ENCODE data around the gene DISC1. TPM values are rescaled to one million over a fixed set of nuclear protein-coding genes. Genes with fewer than 3 reads are reported as not detected.

The DISC1 gene
- total and polyA plus RNA-seq, 2 experiments from 2014 or later = 2.1 to 6.5 TPM

DNA sequence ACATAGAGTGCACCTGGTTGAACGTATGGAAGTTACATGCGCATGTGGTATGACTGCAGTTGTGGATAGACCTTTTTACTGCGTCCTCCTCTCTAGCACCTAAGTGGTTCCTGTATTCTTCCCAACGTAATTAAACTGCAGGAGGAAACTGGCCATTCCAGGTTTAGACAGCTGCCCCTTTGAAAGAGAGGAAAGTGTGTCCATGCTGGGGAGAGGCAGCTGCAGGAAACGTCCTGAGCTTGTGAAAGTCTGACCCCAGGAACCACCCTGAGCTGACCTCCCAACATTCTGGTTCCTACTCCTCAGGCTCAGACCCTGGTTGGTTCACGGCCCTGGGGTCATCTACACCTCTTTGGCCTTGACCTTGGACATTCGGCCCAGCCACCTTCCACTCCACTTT, 309.3 kb downstream of the DISC1 start:
- DNase-seq (ENCODE audit: low spot score) (no peak), ATAC-seq (no peak)
- peaks cover 9% of the 10 kb centered on the region; the same call in 2 of the 3 replicates for H3K36me3 Mint-ChIP-seq (ENCODE audit: low read depth)
- no peak overlapping the region for H3K27ac Mint-ChIP-seq
- H3K27me3 Mint-ChIP-seq (ENCODE audit: insufficient read depth, low read depth, poor library complexity) = peaks cover 4% of the 10 kb centered on the region
- Histone ChIP-seq H3K27me3 (ENCODE audit: insufficient read depth) (no peaks in the 10 kb centered on the region), H3K4me2 (no peak overlapping the region), H3K9me2 (ENCODE audit: insufficient read depth) (peaks cover 24% of the 10 kb centered on the region), H2AFZ (no peak overlapping the region), H3K4me1 (ENCODE audit: insufficient read depth) (no peaks in the 10 kb centered on the region; the same call in 1 of the 2 replicates), H3K79me2 (replicated peaks; ENCODE audit: insufficient read depth) (no peaks in the 10 kb centered on the region), H3K36me3 (ENCODE audit: insufficient read depth) (0 out of 2 replicates have a peak, but pooled peaks cover 6% of the 10 kb centered on the region), H3K4me3 (no peak overlapping the region), H4K20me1 (replicated peaks; ENCODE audit: insufficient read depth) (no peaks in the 10 kb centered on the region), H3F3A (replicated peaks; ENCODE audit: low read depth) (no peaks in the 10 kb centered on the region), H3K27ac (ENCODE audit: low read depth) (no peak overlapping the region)
- H3K4me3 Mint-ChIP-seq = no peak overlapping the region
- H3K4me1 Mint-ChIP-seq = peaks cover 16% of the 10 kb centered on the region; the same call in 2 of the 3 replicates
- H3K9me3 Mint-ChIP-seq = peaks cover 10% of the 10 kb centered on the region; the same call in 2 of the 3 replicates
- TF ChIP-seq, protein P1, sequence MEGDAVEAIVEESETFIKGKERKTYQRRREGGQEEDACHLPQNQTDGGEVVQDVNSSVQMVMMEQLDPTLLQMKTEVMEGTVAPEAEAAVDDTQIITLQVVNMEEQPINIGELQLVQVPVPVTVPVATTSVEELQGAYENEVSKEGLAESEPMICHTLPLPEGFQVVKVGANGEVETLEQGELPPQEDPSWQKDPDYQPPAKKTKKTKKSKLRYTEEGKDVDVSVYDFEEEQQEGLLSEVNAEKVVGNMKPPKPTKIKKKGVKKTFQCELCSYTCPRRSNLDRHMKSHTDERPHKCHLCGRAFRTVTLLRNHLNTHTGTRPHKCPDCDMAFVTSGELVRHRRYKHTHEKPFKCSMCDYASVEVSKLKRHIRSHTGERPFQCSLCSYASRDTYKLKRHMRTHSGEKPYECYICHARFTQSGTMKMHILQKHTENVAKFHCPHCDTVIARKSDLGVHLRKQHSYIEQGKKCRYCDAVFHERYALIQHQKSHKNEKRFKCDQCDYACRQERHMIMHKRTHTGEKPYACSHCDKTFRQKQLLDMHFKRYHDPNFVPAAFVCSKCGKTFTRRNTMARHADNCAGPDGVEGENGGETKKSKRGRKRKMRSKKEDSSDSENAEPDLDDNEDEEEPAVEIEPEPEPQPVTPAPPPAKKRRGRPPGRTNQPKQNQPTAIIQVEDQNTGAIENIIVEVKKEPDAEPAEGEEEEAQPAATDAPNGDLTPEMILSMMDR (conservative IDR thresholded peaks at IDR 0.05; ENCODE audit: low read depth in 2 of 2) = no peak
- TF ChIP-seq, protein P2, sequence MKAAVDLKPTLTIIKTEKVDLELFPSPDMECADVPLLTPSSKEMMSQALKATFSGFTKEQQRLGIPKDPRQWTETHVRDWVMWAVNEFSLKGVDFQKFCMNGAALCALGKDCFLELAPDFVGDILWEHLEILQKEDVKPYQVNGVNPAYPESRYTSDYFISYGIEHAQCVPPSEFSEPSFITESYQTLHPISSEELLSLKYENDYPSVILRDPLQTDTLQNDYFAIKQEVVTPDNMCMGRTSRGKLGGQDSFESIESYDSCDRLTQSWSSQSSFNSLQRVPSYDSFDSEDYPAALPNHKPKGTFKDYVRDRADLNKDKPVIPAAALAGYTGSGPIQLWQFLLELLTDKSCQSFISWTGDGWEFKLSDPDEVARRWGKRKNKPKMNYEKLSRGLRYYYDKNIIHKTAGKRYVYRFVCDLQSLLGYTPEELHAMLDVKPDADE (IDR thresholded peaks at IDR 0.05) = no peak
- no peak for TF ChIP-seq EZH2 (IDR thresholded peaks at IDR 0.05; ENCODE audit: low read depth, unreplicated experiment)
- no peak for TF ChIP-seq NANOG (IDR thresholded peaks at IDR 0.05; ENCODE audit: borderline replicate concordance)
- TF ChIP-seq POLR2AphosphoS5 (IDR thresholded peaks at IDR 0.05; ENCODE audit: low read depth) = no peak
- TF ChIP-seq ZNF114 (CRISPR knock-in tag; IDR thresholded peaks at IDR 0.05) = no peak
- TF ChIP-seq, protein P3, sequence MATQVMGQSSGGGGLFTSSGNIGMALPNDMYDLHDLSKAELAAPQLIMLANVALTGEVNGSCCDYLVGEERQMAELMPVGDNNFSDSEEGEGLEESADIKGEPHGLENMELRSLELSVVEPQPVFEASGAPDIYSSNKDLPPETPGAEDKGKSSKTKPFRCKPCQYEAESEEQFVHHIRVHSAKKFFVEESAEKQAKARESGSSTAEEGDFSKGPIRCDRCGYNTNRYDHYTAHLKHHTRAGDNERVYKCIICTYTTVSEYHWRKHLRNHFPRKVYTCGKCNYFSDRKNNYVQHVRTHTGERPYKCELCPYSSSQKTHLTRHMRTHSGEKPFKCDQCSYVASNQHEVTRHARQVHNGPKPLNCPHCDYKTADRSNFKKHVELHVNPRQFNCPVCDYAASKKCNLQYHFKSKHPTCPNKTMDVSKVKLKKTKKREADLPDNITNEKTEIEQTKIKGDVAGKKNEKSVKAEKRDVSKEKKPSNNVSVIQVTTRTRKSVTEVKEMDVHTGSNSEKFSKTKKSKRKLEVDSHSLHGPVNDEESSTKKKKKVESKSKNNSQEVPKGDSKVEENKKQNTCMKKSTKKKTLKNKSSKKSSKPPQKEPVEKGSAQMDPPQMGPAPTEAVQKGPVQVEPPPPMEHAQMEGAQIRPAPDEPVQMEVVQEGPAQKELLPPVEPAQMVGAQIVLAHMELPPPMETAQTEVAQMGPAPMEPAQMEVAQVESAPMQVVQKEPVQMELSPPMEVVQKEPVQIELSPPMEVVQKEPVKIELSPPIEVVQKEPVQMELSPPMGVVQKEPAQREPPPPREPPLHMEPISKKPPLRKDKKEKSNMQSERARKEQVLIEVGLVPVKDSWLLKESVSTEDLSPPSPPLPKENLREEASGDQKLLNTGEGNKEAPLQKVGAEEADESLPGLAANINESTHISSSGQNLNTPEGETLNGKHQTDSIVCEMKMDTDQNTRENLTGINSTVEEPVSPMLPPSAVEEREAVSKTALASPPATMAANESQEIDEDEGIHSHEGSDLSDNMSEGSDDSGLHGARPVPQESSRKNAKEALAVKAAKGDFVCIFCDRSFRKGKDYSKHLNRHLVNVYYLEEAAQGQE (IDR thresholded peaks at IDR 0.05; ENCODE audit: unreplicated experiment) = no peak
- TF ChIP-seq ZNF331 (CRISPR knock-in tag; IDR thresholded peaks at IDR 0.05; ENCODE audit: low read depth) = no peak
- TF ChIP-seq EZH2phosphoT487 (IDR thresholded peaks at IDR 0.05; ENCODE audit: unreplicated experiment) = no peak
- TF ChIP-seq, protein P4, sequence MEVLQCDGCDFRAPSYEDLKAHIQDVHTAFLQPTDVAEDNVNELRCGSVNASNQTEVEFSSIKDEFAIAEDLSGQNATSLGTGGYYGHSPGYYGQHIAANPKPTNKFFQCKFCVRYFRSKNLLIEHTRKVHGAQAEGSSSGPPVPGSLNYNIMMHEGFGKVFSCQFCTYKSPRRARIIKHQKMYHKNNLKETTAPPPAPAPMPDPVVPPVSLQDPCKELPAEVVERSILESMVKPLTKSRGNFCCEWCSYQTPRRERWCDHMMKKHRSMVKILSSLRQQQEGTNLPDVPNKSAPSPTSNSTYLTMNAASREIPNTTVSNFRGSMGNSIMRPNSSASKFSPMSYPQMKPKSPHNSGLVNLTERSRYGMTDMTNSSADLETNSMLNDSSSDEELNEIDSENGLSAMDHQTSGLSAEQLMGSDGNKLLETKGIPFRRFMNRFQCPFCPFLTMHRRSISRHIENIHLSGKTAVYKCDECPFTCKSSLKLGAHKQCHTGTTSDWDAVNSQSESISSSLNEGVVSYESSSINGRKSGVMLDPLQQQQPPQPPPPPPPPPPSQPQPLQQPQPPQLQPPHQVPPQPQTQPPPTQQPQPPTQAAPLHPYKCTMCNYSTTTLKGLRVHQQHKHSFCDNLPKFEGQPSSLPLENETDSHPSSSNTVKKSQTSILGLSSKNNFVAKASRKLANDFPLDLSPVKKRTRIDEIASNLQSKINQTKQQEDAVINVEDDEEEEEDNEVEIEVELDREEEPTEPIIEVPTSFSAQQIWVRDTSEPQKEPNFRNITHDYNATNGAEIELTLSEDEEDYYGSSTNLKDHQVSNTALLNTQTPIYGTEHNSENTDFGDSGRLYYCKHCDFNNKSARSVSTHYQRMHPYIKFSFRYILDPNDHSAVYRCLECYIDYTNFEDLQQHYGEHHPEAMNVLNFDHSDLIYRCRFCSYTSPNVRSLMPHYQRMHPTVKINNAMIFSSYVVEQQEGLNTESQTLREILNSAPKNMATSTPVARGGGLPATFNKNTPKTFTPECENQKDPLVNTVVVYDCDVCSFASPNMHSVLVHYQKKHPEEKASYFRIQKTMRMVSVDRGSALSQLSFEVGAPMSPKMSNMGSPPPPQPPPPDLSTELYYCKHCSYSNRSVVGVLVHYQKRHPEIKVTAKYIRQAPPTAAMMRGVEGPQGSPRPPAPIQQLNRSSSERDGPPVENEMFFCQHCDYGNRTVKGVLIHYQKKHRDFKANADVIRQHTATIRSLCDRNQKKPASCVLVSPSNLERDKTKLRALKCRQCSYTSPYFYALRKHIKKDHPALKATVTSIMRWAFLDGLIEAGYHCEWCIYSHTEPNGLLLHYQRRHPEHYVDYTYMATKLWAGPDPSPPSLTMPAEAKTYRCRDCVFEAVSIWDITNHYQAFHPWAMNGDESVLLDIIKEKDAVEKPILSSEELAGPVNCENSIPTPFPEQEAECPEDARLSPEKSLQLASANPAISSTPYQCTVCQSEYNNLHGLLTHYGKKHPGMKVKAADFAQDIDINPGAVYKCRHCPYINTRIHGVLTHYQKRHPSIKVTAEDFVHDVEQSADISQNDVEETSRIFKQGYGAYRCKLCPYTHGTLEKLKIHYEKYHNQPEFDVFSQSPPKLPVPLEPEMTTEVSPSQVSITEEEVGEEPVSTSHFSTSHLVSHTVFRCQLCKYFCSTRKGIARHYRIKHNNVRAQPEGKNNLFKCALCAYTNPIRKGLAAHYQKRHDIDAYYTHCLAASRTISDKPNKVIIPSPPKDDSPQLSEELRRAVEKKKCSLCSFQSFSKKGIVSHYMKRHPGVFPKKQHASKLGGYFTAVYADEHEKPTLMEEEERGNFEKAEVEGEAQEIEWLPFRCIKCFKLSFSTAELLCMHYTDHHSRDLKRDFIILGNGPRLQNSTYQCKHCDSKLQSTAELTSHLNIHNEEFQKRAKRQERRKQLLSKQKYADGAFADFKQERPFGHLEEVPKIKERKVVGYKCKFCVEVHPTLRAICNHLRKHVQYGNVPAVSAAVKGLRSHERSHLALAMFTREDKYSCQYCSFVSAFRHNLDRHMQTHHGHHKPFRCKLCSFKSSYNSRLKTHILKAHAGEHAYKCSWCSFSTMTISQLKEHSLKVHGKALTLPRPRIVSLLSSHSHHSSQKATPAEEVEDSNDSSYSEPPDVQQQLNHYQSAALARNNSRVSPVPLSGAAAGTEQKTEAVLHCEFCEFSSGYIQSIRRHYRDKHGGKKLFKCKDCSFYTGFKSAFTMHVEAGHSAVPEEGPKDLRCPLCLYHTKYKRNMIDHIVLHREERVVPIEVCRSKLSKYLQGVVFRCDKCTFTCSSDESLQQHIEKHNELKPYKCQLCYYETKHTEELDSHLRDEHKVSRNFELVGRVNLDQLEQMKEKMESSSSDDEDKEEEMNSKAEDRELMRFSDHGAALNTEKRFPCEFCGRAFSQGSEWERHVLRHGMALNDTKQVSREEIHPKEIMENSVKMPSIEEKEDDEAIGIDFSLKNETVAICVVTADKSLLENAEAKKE (CRISPR knock-in tag; IDR thresholded peaks at IDR 0.05) = no peak
- no peak for TF ChIP-seq CREB1 (CRISPR knock-in tag; IDR thresholded peaks at IDR 0.05; ENCODE audit: low read depth)
- no peak for TF ChIP-seq STAT1 (IDR thresholded peaks at IDR 0.05; ENCODE audit: unreplicated experiment)
- no peak for TF ChIP-seq JUNB (IDR thresholded peaks at IDR 0.05; ENCODE audit: unreplicated experiment)
